Caki2 (cell line): ENCODE results near the gene DBNL. TPM values are rescaled to one million over a fixed set of nuclear protein-coding genes. Genes with fewer than 3 reads are reported as not detected.

ENCODE experiments used
- DNase-seq: peaks from one replicate; pipeline ENCODE4 v3.0.0-alpha.2; 2015; ENCODE audit warnings: low read depth
- in situ Hi-C: cut with HindIII; loops from 2 replicates; pipeline ENCODE4 v1.10.0; 2016; ENCODE audit warnings: low sequenced_read_pairs, low pct_unique_long_range_greater_than_20kb, mixed read lengths
- total RNA-seq: library from RNA; depleted of rRNA; stranded (reverse); fragments of >200 nt; shearing (Covaris generic); gene quantifications from 2 replicates; pipeline ENCODE4 v1.2.3, GENCODE V29; 2014; ENCODE audit warnings: low replicate concordance; rRNA removed

Gene DBNL
- total RNA-seq, 1 experiment from 2014 or later, result 137 TPM

GRCh38 chr7:44103923-44104859 is 59.7 kb downstream of the DBNL start, which contains the start of gene AEBP1:
TSS of gene AEBP1 (plus strand) at chr7:44104345. CDS start at chr7:44104666, 321 bp downstream.
- no peak for DNase-seq
- in situ Hi-C loops, result no loop called here

- peak; percentile 52 for DNase-seq
- in situ Hi-C loops, result no loop called here
These were observed 60.6 kb downstream of the DBNL start for GRCh38 chr7:44104860-44105771.

- no peak for DNase-seq
- in situ Hi-C loops, result no loop called here
These were observed 61.3 kb downstream of the DBNL start for GRCh38 chr7:44105832-44106231.

- in situ Hi-C loops, result no loop called here
- no peak for DNase-seq
These were observed 62.0 kb downstream of the DBNL start for GRCh38 chr7:44106311-44107065.

- DNase-seq, result no peak
- in situ Hi-C loops, result no loop called here
These were observed 62.8 kb downstream of the DBNL start for GRCh38 chr7:44107116-44107960.

- in situ Hi-C loops, result no loop called here
- no peak for DNase-seq
These were observed 63.7 kb downstream of the DBNL start for GRCh38 chr7:44107961-44108767.

GRCh38 chr7:44108768-44109750 is 64.6 kb downstream of the DBNL start:
- in situ Hi-C loops, result no loop called here
- no peak for DNase-seq

GRCh38 chr7:44109991-44110390 is 65.5 kb downstream of the DBNL start:
- in situ Hi-C loops, result no loop called here
- DNase-seq, result no peak

- DNase-seq, result no peak
- in situ Hi-C loops, result no loop called here
These were observed 66.5 kb downstream of the DBNL start for GRCh38 chr7:44110719-44111635.

Other genes starting within 250 kb of the DBNL start
- 122 and 157 TPM in 2 replicates for gene MRPS24, start 175.2 kb upstream of the DBNL start, total RNA-seq
- 22.0 and 30.4 TPM in 2 replicates for gene URGCP, start 138.1 kb upstream of the DBNL start, total RNA-seq
- 13.4 and 15.4 TPM in 2 replicates for gene UBE2D4, start 118.3 kb upstream of the DBNL start, total RNA-seq
- gene SPDYE1, start 46.8 kb upstream of the DBNL start, total RNA-seq, result not detected in 2 replicates
- not detected in 2 replicates for gene PGAM2, start 20.9 kb downstream of the DBNL start, total RNA-seq
- gene POLM, start 37.8 kb downstream of the DBNL start, total RNA-seq, result 2.6 and 2.9 TPM in 2 replicates
- not detected in 2 replicates for gene AEBP1, start 59.6 kb downstream of the DBNL start, total RNA-seq
- gene POLD2, start 78.8 kb downstream of the DBNL start, total RNA-seq, result 211 and 243 TPM in 2 replicates
- not detected in 2 replicates for gene MYL7, start 96.6 kb downstream of the DBNL start, total RNA-seq
- gene GCK, start 144.7 kb downstream of the DBNL start, total RNA-seq, result not detected in 2 replicates
- gene YKT6, start 156.3 kb downstream of the DBNL start, total RNA-seq, result 71.2 and 102 TPM in 2 replicates